DLD1 (cell line): ENCODE results near the gene APBA2.

Experiments used
- in situ Hi-C: cut with HindIII; loops from 2 replicates; pipeline ENCODE4 v1.10.0; 2017; ENCODE audit warnings: low sequenced_read_pairs

APBA2 gene

DNA sequence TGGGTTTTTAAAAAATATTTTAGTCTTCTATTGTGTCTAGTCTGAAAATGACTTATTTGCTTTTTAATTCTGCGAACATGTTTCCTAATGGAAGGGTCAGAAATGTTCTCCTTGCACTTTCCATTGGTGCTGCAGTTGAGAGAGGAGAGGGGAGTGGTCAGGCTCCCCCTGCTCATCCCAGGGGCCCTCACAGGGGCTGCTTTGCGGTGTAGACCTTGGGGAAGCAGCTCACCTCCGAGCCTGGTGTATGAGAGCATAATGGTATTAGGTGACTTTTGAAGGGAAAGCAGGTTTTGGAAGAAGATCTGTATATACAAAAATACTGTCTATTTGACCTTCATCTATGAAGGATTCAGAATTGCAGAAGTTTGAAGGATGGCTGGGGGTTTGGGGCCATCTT is 28.3 kb downstream of the APBA2 start:
- in situ Hi-C loops = no loop called here

DNA sequence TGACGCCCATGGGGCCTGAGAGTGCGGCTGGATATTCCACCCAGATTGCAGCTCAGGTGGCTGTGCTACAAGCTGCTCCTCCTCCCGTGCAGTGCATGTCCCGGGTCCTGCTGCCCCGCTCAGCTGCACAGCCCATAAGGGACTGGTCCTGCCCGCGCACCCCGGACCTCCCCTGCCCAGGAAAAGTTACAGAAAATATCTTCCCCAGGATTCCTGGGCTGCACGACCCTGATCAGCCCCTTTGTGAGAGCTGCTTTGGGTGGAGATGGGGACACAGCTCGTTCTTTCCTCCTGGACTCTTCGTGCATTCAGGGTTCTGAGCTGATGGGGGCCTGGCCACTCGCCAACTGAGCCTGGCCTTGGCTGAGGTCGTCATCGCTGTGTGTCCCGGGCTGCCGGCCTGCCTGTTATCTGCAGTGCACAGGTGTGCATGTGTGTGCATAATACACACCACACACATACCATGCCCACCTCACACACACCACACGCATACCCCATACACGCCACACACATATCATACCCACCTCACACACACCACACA is 28.8 kb downstream of the APBA2 start:
- in situ Hi-C loops = no loop called here

DNA sequence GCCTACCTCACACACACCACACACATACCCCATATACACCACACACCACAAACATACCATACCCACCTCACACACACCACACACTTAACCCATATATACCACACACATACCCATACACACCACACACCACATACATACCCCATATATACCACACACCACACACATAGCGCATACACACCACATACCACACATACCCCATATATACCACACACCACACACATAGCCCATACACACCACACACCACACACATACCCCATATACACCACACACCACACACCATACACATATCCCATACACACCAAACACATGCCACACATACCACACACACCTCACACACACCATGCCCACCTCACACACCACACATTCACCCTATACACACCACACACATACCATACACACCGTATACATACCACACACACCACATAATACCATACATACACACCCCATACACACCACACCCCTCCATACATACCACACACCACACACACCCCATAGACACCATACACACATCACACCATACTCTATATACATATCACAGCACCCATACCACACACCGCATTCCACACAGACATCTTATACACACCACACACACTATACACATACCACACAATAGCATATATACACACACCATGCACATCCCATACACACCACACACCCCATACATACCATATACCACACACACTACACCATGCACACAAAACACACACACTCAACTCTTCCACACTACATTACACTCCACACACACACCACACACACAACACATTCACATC is 29.5 kb downstream of the APBA2 start:
- in situ Hi-C loops = no loop called here

DNA sequence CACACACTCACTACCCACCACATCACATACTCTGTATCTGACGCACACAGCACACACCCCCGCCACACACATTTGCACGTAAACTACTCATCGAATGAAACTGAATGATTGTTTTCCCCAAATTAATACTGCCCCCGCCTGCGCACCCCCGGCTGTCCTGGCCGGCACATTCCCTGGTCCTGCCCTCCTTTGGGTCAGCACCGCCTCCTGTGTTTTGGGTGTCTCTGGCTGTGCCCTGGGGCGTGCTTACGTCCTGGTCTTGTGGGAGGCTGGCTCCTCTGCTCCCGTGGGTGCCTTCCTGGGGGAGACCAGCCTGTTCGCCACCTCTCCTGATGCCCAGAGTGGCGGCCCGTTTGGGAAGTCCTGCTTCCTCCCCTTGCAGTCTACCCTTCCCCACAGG is 30.2 kb downstream of the APBA2 start:
- in situ Hi-C loops = no loop called here

DNA sequence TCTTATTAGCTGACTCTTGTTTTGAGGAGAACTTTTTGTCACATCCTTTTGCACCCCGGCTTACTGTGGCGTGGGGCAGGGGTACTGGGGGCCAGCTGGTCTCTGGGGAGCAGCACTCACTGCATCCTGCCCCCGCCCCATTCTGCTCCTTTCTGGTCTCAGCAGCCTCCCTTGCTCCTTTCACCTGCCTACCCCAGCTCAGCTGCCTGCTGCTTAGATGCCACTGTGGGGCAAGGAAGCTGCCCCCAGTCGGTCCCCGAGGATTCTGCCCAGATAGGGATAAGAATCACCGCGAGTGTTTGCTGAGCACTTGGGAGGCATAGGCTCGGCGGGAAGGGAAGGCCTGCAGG is 32.0 kb downstream of the APBA2 start:
- in situ Hi-C loops = no loop called here

DNA sequence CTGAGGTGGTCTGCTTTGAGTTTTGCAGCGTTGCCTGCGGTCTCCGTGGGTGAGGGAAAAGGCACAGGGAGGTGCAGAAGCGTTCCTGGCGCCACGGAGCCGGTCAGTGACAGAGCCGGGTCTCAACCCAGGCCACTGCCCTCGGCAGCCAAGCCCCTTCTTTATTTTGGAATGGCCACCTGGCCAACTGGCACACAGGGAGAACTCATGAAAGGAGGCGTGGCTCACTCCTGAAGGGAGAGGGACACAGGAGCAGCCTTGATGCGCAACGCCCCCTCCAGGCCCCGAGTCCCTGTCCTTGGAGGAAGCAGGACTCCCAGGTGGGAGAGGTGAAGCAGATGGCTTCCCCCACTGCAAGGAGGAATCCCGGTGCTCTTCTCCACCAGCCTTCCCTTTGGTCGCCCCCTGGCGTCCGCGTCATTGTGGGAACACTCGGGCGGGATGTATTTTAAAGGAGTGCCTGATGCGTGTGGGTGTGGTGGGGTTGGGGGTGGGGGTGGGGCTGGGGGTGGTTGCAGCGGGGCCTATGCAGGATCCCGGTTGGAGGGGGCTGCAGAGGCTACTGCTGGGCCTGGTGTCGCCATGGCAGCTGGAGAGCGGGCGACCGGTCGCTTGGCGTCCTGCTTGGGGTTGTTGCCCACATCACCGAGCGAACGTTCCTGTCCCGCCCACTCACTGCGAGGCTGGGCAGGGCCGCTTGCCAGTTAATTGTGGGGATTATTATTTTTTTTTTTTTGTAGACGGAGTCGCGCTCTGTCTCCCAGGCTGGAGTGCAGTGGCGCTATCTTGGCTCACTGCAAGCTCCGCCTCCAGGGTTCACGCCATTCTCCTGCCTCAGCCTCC is 32.6 kb downstream of the APBA2 start:
- in situ Hi-C loops = no loop called here

DNA sequence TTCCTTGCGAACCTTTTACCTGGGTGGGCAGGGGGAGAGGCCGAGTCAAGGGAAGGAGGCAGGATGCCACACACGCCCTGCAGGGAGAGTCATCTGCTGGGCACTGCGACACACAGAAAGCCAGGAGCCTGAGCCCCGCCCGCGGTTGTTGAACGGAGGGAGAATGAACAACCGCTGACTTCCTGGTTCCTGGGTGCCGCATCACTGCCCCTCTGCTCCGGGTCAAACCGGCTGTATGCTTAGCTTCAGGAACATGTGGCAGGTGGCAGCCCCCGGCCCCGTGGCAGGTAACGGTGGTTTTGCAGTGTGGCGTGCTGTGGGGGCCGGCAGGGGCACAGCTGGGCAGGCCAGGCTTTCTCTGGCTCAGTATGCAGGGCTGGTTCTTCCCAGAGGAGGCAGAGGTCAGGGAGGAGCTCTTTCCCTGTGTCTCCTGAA is 33.4 kb downstream of the APBA2 start:
- in situ Hi-C loops = no loop called here

DNA sequence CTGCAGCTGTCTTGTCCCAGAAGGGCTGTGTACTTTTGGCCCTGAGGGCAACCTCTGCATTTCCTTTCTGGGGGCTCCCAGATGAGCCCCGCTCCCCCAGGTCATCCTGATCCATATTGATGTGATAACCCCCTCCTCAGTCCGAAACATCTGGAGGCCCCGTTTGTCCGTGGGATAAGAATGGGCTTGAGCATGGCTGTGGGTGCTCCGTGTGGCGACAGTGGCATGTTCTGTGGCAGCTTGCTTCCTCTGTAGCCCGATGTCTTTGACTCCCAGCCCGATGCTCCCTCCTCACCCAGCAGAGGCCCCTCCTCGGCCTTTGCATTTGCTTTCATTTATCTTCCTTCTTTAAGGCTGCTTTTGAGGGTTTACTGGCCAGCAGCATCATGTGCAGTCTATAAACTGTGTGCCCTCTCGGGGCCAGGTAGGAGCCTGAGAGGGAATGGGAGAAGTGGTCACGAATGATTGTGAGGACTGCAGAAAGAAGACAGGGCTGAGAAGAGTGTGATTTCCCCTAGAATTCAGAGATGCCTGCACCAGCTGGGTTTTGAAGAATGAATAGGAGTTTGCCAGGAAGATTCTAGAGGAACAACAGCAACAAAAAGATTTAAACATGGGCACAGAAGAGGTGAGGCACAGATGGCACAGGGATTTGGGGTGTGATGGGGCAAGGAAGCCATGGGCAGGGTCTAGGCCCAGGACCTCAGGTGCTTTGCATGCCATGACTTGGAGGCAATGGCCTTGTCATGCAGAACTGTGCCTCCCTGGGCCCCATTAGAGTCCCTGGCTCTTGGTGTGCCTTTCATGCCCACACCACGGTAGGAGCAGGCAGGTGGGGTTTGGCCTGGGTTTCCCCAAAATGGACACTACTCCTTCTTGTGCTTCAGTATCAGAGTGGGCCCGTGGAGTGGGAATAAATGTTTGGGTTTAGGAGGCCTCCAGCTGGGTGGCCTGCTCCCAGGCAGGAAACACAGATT is 34.2 kb downstream of the APBA2 start:
- in situ Hi-C loops = no loop called here

DNA sequence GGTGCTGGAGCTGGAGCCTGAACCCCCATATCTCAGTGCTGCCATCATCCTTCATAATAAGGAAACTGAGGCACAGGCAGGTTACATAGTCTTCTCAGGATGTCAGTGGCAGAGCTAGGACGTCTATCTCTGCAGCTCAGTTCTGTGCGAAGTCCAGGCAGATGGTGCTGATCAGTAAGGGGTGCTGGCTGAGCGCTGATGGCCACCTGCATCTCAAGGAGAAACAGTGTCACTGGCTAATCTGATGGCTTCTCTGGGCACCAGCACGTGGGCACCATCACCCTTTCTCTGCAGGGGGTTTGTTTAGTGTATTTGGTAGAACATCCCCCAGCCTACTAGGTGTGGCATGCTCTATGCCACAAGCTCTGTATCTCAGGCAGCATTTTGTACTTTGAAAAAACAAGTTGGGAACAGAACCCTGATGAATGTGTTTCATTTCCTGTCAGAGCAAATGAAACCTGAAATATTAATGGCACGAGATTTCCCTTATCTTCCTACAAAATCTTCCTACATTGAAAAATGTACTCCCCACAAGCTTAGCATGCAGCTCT is 35.1 kb downstream of the APBA2 start:
- in situ Hi-C loops = no loop called here

DNA sequence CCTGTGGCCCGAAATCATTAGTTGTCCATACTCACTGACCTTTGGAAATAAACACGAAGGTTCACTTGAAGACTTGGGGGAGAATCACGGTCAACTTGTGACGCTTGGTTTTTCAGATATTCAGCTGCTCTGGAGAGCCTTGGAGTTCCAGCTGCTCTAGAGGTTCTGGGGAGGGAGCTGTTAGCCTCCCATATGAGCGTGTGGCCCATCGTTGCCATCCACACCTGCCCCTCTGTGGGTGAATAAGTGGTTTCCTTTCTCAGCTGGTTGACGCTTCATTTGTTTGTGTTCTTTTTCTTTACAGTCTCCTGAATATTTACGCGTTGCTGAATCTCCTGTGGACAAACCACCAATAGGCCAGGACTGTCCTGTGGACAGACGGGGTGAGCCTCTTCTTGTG is 35.6 kb downstream of the APBA2 start:
- in situ Hi-C loops = no loop called here

DNA sequence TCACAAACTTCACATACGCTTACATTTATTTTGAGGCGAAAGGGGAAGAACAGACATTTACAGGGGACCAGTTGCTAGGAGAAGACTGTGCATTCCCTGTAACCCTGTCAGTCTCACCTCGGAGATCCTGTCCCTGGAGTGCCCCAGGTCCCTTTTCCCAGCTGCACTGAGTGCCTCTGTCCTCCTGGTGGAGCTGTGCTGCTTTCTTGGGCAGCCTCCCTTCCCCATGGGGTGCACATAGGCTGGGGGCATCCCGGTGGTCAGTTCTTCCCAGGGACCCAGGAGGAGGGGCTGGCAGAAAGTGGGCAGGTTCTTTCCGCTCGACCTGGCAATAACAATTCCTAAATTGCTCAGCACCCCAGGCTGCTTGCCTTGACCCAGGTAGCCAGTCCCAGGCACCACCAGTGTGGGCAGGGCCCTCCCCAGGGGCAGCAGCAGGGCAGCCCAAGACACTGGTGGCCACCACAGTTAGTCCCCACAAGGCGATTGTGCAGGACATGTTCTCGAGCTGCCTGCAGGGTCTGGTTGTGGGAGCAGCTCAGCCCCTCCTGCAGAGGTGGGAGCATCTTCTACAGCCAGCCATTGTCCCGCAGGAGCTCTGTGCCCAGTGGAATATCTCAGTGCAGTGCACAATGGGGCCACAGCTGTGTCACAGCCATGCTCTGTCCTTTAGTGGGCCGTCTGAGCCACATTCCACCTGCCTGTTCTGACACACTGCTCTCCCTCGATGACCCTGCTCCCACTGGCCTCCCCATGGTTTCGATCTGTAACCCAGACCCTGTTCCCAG is 36.3 kb downstream of the APBA2 start:
- in situ Hi-C loops = no loop called here

DNA sequence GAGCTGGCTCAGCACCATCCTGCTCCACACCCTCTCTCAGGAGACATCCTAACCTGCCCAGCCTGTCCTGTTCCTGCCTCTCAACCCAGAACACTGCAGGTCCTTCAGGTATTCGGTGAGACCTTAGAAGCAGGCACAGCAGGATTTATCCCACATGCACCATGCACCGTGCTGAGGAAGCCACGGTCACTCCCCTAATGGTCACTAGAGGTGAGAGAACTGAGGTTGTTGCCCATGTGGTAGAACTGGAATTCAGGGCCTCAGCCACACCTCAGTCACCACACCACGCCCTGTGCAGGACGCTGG is 36.9 kb downstream of the APBA2 start:
- in situ Hi-C loops = no loop called here

DNA sequence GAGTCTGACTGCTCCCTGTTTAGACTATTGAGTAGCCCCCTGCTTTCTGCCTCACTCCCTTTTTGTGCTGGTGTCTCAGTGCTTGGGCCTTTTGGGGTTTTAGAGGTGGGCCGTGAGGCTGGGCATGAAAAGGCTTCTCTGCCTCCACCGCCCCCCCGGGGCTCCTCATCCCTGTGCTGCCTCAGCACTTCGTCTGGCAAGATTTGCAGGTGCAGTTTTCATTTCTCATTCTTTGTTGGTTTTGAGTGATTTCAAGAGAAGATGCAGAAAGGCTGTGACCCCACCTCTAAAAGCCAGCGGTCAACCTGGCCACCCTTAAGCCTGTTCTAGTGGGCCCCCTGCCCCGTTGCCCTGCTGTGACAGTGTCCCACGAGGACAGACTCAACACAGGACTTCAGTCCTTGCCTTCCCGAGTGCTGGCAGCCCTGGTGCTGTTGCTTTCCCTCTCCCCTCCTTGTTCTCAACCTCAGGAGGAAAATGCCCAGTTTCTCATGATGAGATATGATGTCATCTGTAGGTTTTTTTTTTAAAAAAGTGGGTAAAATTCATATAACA is 38.0 kb downstream of the APBA2 start:
- in situ Hi-C loops = no loop called here

DNA sequence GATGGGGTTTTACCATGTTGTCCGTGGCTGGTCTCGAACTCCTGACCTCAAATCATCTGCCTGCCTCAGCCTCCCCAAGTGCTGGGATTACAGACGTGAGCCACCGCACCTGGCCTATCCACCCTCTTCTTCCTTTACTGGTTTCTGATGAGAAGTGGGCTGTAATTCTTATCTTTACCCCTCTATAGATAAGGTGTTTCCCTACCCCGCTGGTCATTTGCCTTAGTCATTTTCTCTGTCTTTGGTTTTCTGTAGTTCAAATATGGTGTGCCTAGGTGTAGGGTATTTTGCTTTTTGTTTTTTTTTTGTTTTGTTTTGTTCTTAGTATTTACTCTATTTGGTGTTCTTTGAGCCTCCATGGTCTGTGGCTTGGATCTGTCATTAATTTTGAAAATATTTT is 41.3 kb downstream of the APBA2 start:
- in situ Hi-C loops = no loop called here

DNA sequence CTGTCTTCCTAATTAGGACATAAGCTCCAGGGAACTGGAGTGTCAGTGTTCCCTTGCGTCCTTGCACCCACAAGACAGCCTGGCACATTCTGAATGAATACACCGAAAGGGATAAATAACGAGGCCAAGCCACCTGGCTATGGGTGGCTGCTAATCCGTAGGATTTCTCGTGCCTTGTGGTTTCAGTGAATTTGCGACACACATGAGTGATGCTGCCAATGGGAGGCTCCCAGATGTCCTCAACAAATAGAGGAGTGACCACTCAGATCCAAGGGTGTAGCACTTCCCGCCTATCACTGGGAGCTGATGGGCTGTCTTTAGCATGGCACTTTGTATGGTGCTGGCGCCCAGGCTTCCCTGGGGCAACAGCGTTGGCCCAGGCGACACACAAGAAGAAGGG is 43.4 kb downstream of the APBA2 start:
- in situ Hi-C loops = no loop called here

DNA sequence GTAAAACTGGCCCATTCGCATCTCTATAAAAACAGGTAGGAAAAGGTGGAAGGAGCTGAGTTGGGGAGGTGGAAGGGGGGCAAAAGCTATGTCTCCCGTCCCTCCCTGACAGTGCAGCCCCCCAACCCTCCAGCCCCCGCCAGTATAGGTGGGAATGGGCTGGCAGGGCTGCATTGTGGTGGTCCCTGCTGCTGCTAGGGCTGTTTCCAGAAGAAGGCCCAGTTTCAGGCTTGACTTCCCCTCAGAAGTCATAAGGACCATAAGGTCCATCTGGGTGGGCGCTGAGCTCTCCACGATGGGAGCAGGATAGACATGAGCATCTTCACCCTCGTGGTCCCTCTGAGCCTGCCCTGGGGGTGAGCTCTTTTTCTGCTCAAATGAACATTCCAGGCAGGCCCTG is 44.2 kb downstream of the APBA2 start:
- in situ Hi-C loops = no loop called here

DNA sequence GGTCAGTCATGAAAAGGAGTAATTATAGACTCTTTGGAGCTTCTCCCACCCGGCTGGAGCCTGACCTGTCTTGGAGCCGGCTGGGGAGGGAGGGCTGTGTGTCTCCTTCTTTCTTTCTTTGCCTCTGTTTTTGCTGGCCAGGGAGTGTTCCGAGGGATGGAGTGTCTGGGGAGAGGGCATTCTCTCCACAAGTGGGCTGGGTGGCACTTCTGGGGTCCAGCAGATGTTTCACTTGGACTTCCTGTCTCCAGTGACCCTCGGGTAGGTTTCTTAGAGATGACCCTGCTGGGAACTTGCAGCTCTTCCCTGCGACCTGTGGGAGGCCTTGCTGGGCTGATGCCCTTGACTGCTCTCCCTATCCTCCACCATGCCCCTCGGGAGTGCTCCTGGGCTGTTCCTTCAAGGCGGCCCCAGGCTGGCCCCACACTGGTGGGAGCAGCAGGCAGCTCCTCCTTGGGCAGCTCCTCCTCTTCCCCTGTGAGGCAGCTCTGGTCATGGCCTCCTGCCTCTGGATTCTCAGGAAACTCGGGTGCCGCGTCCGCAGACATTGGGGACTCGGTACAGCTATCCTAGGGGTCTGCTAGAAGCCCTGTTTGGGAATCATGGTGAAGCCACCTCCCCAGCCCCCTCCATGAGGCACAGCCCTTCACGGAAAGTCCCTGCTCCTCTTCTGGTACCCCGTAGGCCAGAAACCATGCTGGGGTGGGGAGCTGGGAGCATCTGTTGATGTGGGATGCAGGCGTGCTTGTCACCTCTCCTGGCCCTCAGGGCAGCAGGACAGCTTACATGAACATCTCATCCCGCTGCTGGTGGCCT is 44.9 kb downstream of the APBA2 start:
- in situ Hi-C loops = no loop called here

DNA sequence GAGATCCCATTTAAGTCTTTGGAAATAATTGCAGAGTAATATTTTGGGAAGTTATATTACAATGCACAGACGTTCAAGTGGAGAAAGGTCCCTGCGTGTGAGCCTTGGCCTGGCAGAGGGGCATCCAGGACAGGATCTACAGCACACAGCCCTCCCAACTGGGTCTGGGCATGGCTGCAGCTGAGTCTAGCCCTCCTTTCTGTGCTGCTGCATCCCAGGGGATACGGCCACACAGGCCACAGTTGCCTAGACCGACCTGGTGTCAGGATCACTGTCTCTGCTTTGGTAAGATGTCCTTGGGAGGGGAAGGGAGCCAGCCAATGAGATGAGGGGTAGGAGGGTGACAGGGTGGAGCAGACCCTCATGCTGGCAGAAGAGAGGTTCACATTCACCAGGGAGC is 46.1 kb downstream of the APBA2 start:
- in situ Hi-C loops = no loop called here

DNA sequence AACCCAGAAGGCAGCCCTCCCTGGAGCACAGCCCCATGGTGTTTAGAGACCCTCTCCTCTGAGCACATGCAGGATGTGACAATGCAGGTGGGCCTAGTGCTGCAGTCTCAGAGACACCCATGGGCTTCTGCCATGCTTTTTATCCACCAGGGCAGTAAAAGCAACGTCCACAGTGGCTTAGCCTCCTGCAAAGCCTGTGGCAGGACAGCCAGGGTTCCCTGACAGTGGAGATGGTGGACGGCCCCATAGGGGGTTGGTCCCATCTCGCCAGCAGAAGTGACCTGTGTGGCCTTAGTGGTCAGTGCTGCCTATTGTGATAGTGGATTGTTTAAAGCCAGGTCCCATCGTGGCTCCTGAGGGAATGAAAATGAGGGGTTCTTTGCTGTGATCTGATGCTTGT is 46.6 kb downstream of the APBA2 start:
- in situ Hi-C loops = no loop called here
